ENCODE results near the gene PTGIR.

The PTGIR gene

DNA sequence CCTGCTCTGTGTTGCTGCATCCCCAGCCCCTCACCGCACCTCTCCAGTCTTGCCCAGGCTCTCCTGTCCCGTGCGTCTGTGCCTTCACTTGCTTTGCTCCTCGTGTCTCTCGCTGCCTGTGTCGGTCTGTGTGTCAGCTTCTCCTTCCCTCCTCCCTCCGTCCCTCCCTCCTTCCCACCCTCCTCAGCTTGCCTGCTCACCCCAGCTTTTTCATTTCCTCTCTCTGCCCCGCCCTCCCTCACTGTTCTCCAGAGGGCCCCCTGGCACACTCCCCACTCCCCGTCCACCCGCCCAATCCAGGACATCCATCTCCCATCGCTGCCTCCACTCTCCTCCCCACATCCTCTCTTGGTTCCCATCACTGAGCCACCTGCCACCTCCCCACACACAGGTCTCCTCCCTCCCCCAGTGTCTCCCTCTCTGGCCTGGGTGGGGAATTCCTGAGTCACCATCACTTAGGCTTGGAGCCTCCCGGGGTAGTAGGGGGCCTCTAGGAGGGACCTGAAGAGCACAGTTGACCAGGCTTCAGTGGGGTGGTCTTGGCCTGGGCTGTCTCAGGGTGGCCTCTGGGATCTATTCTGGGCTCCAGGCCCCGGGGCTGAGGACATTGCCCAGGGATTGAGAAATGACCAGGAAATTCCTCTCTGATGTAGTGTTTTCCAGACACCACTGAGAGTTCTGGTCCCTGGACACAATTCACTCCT, at the start of gene PTGIR:
TSS of gene PTGIR (minus strand) at position 132 of the 704 bp plus-strand sequence. CDS start 864 bp downstream, outside the sequence.
- peak; percentile 77 for DNase-seq (ENCODE audit: low read depth)

- no peak for DNase-seq (ENCODE audit: low read depth)
These were observed 45.9 kb upstream of the PTGIR start for GRCh38 chr19:46670813-46671212.

DNA sequence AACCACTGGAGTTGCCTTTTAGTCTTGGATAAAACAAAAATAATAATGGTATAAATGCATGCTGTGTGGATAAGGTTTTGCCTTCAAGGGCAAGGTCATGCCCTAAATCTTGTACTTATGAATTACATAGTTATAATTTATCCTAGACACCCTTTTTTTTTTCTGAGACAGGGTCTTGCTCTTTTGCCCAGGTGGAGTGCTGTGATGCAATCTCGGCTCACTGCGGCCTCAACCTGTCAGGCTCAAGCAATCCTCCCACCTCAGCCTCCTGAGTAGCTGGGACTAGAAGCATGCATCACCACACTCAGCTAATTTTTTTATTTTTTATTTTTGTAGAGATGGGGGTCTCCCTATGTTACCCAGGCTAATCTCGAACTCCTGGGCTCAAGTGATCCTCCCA, 43.8 kb upstream of the PTGIR start:
- no peak for DNase-seq (ENCODE audit: low read depth)

DNA sequence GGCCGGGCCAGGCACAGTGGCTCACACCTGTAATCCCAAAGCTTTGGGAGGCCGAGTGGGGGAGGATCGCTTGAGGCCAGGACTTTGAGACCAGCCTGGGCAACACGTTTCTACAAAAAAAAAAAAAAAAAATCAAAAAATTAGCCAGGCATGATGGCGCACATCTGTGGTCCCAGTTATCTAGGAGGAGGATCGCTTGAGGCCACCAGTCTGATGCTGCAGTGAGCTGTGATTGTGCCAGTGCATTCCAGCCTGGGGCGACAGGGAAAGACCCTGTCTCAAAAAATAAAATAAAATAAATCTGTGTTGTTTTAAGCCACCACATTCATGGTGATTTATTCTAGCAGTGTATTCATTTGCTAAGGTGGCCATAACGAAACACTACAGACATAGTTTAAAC, 40.2 kb upstream of the PTGIR start:
- no peak for DNase-seq (ENCODE audit: low read depth)

DNA sequence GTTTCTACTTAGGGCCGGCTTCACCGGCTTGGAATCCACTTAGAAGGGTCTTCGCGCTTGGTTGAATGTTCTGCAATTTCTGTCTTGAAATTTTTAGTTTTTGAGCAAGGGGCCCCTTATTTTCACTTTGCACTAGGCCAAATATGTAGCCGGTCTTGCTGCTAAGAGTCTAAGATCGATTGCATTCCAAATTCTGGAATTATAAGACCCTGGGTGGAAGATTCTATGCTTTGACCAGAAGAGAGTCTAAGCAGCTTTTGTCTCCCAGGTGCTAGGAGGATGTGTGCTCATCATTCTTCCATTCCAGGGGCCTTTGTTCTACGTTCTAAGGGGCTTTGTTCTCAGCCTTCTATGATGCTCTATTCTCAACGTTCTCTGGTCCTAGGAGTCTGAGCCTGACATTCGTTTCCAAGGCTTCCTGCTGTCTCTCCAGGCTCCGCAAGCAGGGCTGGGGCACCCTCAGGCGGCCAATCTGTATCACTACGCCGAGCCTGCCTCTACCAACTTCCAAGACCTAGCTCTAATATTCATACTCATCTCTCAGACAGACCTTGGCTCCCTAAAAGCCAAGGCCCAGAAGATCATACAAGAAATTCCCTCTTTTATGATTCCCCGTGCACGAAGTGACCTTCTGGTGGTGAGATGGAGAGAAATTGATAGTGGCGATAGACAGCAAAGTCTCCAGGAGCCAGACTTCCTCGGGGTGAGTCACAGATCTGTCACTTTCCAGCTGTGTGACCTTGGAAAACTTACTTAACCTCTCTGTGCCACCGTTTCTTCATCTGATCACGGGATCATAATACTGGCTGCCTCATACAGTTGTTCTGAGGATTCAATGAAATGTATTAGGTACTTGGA, 37.1 kb upstream of the PTGIR start:
- peak; percentile 86 for DNase-seq (ENCODE audit: low read depth)

GRCh38 chr19:46661020-46661731, 36.3 kb upstream of the PTGIR start, which contains the start of gene DACT3:
Gene DACT3 (minus strand): TSS chr19:46661182. CDS start chr19:46661064, 118 bp downstream.
- peak; percentile 100 for DNase-seq (ENCODE audit: low read depth)

GRCh38 chr19:46660551-46661019, 35.7 kb upstream of the PTGIR start:
- no peak for DNase-seq (ENCODE audit: low read depth)

GRCh38 chr19:46660008-46660517, 35.2 kb upstream of the PTGIR start:
- no peak for DNase-seq (ENCODE audit: low read depth)

DNA sequence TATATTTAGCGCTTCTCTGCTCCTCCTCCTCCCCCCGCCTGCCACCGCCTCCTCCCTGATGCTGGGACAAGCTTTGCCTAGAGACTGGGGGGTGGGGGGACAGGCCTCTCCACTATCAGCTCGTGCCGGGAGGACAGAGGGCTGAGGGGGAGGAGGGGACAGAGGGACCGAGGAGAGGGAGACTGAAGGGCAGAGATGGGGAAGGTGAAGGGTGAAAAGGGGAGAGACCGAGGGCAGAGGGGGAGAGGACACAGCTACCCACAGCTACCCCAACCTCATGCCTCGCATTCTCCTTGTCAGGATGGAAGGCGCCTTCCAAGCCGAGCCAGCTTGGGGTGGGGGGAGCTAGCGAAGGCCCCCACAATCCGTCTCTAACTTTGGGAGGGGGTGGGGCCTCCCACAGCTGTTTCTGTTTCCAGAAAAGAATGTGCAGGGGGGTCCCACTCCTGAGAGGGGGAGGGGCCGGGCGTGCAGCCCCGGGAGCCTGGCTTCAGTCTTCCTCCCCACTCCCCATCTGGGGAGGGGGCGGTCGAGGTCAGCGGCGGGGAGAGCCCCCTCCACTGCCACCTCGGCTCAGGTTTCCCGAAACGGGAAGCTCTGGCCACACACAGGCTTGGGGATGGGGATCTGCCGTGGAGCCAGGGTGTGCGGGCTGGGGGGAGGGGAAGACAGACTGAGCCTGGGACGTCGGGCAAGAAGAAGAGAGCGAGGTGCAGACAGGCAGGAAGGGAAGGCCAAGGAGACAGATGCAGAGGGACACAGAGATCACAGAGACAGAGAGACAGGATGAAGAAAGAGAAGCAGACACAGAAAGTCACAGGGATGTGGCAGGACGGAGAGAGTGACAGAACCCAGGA, 34.5 kb upstream of the PTGIR start:
- no peak for DNase-seq (ENCODE audit: low read depth)

DNA sequence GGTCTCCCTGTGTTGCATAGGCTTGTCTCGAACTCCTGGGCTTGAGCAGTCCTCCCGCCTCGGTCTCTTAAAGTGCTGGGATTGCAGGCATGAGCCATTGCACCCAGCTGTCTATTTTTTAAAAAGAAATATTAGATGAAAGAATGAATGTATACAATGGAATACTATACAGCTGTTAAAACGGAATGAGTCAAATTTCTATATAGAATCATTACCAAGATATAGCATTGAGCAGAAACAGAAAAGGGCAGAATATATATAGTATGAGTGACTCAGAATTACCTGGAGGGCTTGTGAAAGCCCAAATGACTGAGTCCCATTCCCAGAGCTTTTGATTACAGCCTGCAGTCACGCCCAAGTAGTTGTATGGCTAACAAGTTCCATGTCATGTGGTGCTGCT, 31.7 kb upstream of the PTGIR start:
- DNase-seq (ENCODE audit: low read depth), result no peak

DNA sequence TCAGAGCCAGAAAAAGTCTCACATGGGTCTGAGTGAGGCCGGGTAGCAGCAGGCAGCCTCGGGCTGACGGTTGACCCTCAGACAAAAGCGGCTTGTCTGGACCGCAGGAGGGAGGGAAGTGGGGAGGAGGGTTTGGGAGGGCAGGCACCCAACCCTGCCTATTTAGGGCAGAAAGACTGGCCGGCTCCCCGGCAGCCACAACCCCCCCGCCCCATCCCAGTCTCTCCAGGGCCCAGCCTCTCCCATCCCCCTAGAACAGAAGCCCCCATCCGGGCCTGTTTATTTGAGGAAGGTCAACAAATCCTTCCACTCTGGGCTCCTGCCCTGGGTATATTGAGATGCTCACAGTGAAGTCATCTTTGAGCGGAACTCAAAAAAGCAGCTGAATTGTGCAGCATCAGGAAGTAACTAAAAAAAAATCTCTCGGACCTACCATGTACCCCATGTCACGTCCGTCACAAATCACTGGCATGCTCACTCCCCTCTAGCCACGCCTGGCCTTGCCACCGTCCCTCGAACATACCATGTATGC, 29.8 kb upstream of the PTGIR start:
- no peak for DNase-seq (ENCODE audit: low read depth)

DNA sequence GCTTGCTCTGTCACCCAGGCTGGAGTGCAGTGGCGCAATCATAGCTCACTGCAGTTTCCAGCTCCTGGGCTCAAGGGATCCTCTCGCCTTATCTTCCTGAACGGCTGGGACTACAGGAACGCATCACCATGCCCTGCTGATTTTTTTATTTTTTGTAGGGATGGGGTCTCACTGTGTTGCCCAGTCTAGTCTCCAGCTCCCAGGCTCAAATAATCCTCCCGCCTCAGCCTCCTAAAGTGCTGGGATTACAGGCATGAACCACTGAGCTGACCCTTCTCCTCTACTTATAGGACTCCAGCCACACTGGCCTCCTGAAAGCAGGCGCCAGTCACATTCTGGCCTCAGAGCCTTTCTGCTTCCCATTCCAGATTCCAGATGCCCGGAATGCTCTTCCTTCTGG, 25.6 kb upstream of the PTGIR start:
- DNase-seq (ENCODE audit: low read depth), result no peak

DNA sequence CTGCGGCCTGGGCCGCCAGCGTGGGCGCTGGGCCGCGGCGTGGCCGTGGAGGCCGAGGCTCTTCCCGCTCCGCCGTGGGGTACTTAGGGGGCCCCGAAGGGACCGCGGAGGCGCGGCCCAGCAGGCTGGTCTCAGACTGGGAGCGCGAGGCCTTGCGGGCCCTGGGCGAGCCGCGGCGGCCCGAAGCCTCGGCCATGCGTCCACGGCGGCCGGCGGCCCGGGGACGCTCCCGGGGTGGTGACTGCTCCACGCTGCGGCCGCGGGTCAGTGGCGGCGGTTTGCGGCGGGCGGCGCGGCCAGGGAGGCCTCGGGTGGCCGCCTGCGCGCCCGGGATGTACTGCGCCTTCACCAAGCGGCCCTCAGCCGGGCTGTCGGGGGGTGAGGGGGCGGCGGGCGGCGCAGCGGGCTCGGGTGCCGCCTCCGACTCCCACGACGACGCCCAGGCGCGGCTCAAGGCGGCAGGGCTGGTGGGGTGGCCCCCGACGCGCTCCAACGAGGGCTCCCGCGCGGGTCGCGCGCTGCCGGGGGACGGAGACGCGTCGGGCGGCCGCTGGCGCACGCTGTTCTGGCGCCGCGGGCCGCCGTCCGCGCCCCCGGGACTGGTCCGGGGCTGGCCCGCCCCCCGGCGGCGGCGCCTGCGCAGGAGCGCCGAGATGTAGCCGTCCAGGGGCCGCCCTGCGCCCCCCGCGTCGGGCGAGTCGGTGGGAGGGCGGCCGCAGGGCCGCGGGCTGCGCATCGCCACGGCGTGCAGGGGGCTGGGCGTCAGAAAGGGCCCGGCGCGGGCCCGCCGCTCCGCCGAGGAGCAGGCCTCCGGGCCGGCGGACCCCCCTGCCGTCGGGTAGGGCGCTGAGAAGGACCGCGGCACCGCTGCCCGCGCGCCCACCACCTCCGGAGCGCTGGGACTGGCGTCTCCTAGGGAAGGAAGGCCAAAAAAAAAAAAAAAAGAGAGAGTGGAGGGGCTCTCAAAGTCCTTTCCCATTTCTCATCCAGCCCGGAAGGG, 24.4 kb upstream of the PTGIR start:
- no peak for DNase-seq (ENCODE audit: low read depth)

- DNase-seq (ENCODE audit: low read depth), result no peak
These were observed 23.4 kb upstream of the PTGIR start for GRCh38 chr19:46648060-46648960.

DNA sequence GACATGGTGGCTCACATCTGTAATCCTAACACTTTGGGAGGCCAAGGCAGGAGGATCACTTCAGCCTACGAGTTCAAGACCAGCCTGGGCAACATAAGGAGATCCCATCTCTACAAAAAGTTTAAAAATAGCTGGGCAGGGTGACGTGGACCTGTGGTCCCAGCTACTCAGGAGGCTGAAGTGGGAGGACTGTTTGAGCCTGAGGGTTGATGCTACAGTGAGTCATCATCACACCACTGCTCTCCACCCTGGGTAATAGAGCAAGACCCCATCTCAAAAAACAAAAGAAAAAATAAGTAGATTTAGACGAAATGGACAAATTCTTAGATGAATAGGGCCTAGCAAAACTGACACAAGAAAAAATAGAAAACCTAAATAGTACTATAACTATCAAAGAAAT, 21.5 kb upstream of the PTGIR start:
- DNase-seq (ENCODE audit: low read depth), result no peak

- no peak for DNase-seq (ENCODE audit: low read depth)
These were observed 19.8 kb upstream of the PTGIR start for GRCh38 chr19:46644720-46645119.

DNA sequence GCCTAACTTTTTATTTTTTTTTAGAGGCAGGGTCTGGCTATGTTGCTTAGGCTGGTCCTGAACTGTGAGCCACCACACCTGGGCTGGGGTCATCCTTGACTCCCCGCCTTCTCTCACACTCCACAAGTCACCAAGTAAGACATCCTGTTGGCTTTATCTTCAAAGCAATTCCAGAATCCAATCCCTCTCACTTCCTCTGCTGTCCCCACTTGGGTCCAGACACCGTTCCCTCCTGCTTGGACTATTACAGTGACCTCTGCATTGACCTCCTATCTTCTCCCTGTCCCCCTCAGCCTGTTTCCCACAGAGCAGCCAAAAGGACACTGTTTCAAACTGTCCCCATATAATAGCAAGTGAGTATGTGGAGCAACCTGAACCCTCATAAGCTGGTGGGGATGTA, 15.8 kb upstream of the PTGIR start:
- DNase-seq (ENCODE audit: low read depth), result no peak

DNA sequence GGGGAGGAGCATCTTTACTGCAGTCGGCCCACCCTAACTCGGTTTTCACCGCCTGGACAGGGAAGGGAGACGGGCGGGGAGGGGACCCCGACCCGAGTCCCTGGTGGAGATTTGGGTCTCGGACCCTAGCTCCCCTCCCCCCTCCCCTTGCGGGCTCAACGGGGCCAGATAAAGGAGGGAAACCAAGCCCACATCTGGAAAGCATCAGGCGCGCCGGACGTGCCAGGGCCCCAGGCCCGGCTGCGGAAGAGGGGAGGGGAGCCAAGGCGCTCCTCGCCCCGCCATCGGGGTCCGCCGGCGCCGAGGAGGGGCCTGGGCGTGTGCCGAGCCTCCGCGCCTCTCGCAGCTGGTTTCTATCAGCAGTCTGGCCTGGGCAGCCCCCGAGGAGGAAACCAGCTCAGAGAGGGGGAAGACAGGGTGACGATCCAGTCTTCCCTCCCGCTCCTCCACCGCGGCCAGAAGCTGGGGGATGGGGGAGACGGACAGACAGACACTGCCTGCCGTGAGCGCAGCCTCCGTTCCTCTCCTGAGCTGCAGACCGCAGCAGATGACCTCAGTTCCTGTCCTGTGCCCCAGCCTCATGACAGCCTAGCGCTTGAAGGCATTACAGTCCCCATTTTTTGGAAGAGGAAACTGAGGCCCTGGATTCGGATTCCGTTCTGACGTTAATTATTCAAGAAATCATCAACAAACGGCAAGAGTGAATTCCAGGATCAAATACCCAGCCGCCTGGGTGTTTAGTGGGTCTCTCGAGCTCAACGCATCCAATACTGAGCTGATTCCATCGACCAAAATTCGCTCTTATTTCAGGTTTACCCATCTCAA, 14.7 kb upstream of the PTGIR start:
- peak; percentile 41 for DNase-seq (ENCODE audit: low read depth)

All from fibroblast of gingiva (primary cell).